HepG2 (cell line): ENCODE measurements around the gene WSCD1. TPM values are rescaled to one million over a fixed set of nuclear protein-coding genes. Genes with fewer than 3 reads are reported as not detected.

ENCODE experiments used
- ATAC-seq: fragments of 200-7000 bp; cut with Tn5 transposase; 3 replicates; pipeline ENCODE4 v1.9.1; 2020; ENCODE audit warnings: mild to moderate bottlenecking, moderate library complexity
- BruUV-seq: library from RNA; stranded (reverse); fragments of 400-500 nt; replicated peaks from 2 replicates; lab custom pipeline; 2021; lab: Mats Ljungman, UMichigan
- CTCF ChIA-PET: fragments of 300-600 bp; formaldehyde crosslinking; extraction: SDS; loops from one replicate; lab custom pipeline; 2021; ENCODE audit warnings: low total read pairs, inconsistent platforms, low intra/inter-chr PET ratio; lab: Yijun Ruan, JAX
- POLR2A ChIA-PET: fragments of 350-600 bp; sonication (Branson Sonifier 250); formaldehyde crosslinking; loops from one replicate; lab custom pipeline; 2020; ENCODE audit warnings: antibody characterized with exemption, inconsistent platforms; lab: Yijun Ruan, JAX
- DNase-seq: peaks from one replicate; pipeline ENCODE4 v3.0.0-alpha.2; 2015; ENCODE audit warnings: low spot score
- FAIRE-seq: peaks from 3 replicates; lab custom pipeline; 2011; peaks lifted over from hg19 to GRCh38; lab: Jason Lieb, UNC
- H2AFZ ChIP-seq: one replicate; pipeline ENCODE4 v1.6.1; 2011; ENCODE audit warnings: low read length, inconsistent platforms
- H3K27ac ChIP-seq: fragments of 300-600 bp; 3 replicates; pipeline ENCODE4 v1.8.0; 2011; ENCODE audit warnings: mixed run types, mild to moderate bottlenecking, mixed read lengths, low read length, inconsistent platforms; ENCODE audit not compliant: insufficient read depth; ENCODE audit errors: extremely low read length
- H3K27me3 ChIP-seq, 2 experiments: fragments of 200-600 bp in 1 of 2; 2 replicates in 1 of 2; 3 replicates in 1 of 2; pipeline versions ENCODE4 v1.6.0 to v1.8.0; 2011; ENCODE audit warnings: low read length in 2 of 2, mild to moderate bottlenecking in 2 of 2, moderate library complexity in 2 of 2, inconsistent platforms in 1 of 2; ENCODE audit not compliant: insufficient read depth in 2 of 2, control insufficient read depth in 1 of 2
- H3K36me3 ChIP-seq, 2 experiments: fragments of 200-600 bp in 1 of 2; replicated peaks in 1 of 2; 2 replicates in 1 of 2; 3 replicates in 1 of 2; pipeline versions ENCODE4 v1.5.1 to v1.8.0; 2011; ENCODE audit warnings: low read length in 2 of 2, inconsistent platforms in 1 of 2; ENCODE audit not compliant: insufficient read depth in 2 of 2, control insufficient read depth in 1 of 2
- H3K4me1 ChIP-seq: 2 replicates; pipeline ENCODE4 v1.5.1; 2012; ENCODE audit warnings: low read length, inconsistent platforms; ENCODE audit not compliant: insufficient read depth
- H3K4me2 ChIP-seq: 2 replicates; pipeline ENCODE4 v1.6.0; 2011; ENCODE audit warnings: low read depth, low read length, inconsistent platforms
- H3K4me3 ChIP-seq, 3 experiments: fragments of 200-600 bp in 1 of 3; sonication (generic), shearing (Covaris generic) in 1 of 3; replicated peaks in 1 of 3; 2 replicates each; pipeline ENCODE4 v1.5.1; 2011 to 2016; ENCODE audit warnings: low read length in 3 of 3, inconsistent platforms in 2 of 3, low read depth in 2 of 3, mild to moderate bottlenecking in 2 of 3, control low read depth in 1 of 3, mixed read lengths in 1 of 3; ENCODE audit not compliant: insufficient read depth in 1 of 3
- H3K79me2 ChIP-seq: one replicate; pipeline ENCODE4 v1.6.1; 2011; ENCODE audit warnings: low read length, inconsistent platforms; ENCODE audit not compliant: insufficient read depth
- H3K9ac ChIP-seq: 2 replicates; pipeline ENCODE4 v1.6.0; 2011; ENCODE audit warnings: mild to moderate bottlenecking, low read depth, low read length, inconsistent platforms; ENCODE audit not compliant: insufficient read depth
- H3K9me3 ChIP-seq: 2 replicates; pipeline ENCODE4 v1.5.1; 2012; ENCODE audit warnings: mild to moderate bottlenecking, low read length
- H4K20me1 ChIP-seq: 2 replicates; pipeline ENCODE4 v1.6.0; 2011; ENCODE audit warnings: inconsistent platforms, mild to moderate bottlenecking, low read length, moderate library complexity; ENCODE audit not compliant: insufficient read depth
- ARNTL ChIP-seq: sonication (generic); formaldehyde crosslinking; IDR thresholded peaks from 2 replicates; pipeline ENCODE4 v1.4.0; 2020; ENCODE audit warnings: mild to moderate bottlenecking, missing genetic modification reagents
- KIAA2018 ChIP-seq: sonication (generic); formaldehyde crosslinking; IDR thresholded peaks from 2 replicates; pipeline ENCODE4 v1.5.0; 2020; ENCODE audit warnings: mild to moderate bottlenecking, missing genetic modification reagents, borderline replicate concordance
- SRSF1 ChIP-seq: fragments of 200-400 bp; formaldehyde crosslinking; optimal IDR thresholded peaks from 2 replicates; pipeline ENCODE3; 2017; ENCODE audit warnings: mild to moderate bottlenecking, low read depth, low read length, moderate library complexity
- ZNF138 ChIP-seq: sonication (generic); formaldehyde crosslinking; IDR thresholded peaks from 2 replicates; pipeline ENCODE4 v1.5.0; 2020; ENCODE audit warnings: mild to moderate bottlenecking, low read depth, missing genetic modification reagents
- WGBS: methylation state at CpG from one replicate; pipeline ENCODE4 v1.1.6; 2017; ENCODE audit warnings: low lambda C conversion rate; 5-methylcytosine and 5-hydroxymethylcytosine counted together
- in situ Hi-C: cut with HindIII; loops from 2 replicates; pipeline ENCODE4 v1.10.0; 2017; ENCODE audit warnings: low pct_unique_long_range_greater_than_20kb; ENCODE audit not compliant: extremely low pct_ligation_motif_present
- intact Hi-C: fragments of 100-400 bp; cut with micrococcal nuclease; formaldehyde crosslinking; loops from one replicate; pipeline ENCODE4 v1.10.0; 2022; ENCODE audit not compliant: unreplicated experiment
- polyA plus RNA-seq, 8 experiments: library from polyadenylated mRNA; depleted of rRNA in 3 of 8; stranded (reverse) in 7 of 8; unstranded in 1 of 8; fragments of >200 nt; fragmentation: Illumina TruSeq in 4 of 8; extraction: Trizol in 4 of 8; gene quantifications; 2 replicates each; pipeline versions ENCODE4 v1.2.1 to v1.2.3, GENCODE V29; 2011 to 2016; ENCODE audit warnings: low read depth in 4 of 8, missing spikeins in 1 of 8, mixed read lengths in 1 of 8; ENCODE audit not compliant: insufficient read depth in 1 of 8
- total RNA-seq, 5 experiments: library from RNA; depleted of rRNA; stranded (reverse); fragments of >200 nt; fragmentation: Illumina TruSeq; extraction: Trizol; gene quantifications; 2 replicates each; pipeline ENCODE4 v1.2.3, GENCODE V29; 2016; ENCODE audit warnings: low read depth in 1 of 5
- TF ChIP-seq, protein P1 (sequence below): sonication (generic); formaldehyde crosslinking; IDR thresholded peaks from 2 replicates; pipeline ENCODE4 v1.4.0; 2020; ENCODE audit warnings: missing genetic modification reagents
- TF ChIP-seq, protein P2 (sequence below), 2 experiments: sonication (generic) in 1 of 2; formaldehyde crosslinking in 1 of 2; IDR thresholded peaks; 2 replicates each; pipeline versions ENCODE4 v1.4.0 to v1.6.1; 2016 to 2020; ENCODE audit warnings: borderline replicate concordance in 1 of 2, low read depth in 1 of 2, mild to moderate bottlenecking in 1 of 2, missing genetic modification reagents in 1 of 2

Gene WSCD1
- total and polyA plus RNA-seq, 2 of the 13 experiments (the other 11 are each of a cell fraction or from before 2014, with no cell fraction given): 0.24 to 2.7 TPM

DNA sequence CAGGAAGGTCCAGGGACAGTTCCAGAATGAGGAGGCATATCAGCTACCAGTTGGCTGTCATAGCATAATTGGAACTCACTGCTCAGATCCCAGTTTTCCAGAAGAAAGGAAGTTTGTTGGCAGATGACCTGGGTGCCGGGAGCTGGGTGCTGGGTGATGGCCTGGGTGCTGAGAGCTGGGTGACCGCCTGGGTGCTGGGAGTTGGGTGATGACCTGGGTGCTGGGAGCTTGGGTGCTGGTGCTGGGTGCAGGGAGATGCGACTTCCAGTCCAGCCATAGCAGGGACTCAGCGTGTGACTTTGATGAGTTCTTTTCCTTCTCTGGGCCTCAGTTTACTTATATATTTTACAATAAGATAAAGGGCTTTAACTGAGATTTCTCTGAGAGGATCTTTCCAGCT, 18.0 kb downstream of the WSCD1 start:
- no peaks in the 10 kb centered on the region for H3K79me2 ChIP-seq
- CTCF ChIA-PET: no interaction called here

More for the DNA sequence above, 18.0 kb downstream of the WSCD1 start:
- intact Hi-C loops (no loop called here), in situ Hi-C loops (no loop called here)
- BruUV-seq: no TSS peak
- FAIRE-seq (no peak), DNase-seq (no peak), ATAC-seq (no peak)
- Histone ChIP-seq H2AFZ (no peak overlapping the region), H3K4me1 (no peaks in the 10 kb centered on the region), H3K36me3 (no peaks in the 10 kb centered on the region), H3K27ac (no peak overlapping the region), H3K4me3 (no peak overlapping the region), H3K9ac (no peak overlapping the region), H3K9me3 (no peaks in the 10 kb centered on the region), H4K20me1 (no peaks in the 10 kb centered on the region), H3K27me3 (peaks cover 4 to 11% of the 10 kb centered on the region in 2 experiments; a peak in 2 of 5 replicates), H3K4me2 (no peak overlapping the region)
- POLR2A ChIA-PET: no interaction called here
- WGBS: 41% methylated on average over 4 of the region's 4 CpGs
- TF ChIP-seq, protein P1, sequence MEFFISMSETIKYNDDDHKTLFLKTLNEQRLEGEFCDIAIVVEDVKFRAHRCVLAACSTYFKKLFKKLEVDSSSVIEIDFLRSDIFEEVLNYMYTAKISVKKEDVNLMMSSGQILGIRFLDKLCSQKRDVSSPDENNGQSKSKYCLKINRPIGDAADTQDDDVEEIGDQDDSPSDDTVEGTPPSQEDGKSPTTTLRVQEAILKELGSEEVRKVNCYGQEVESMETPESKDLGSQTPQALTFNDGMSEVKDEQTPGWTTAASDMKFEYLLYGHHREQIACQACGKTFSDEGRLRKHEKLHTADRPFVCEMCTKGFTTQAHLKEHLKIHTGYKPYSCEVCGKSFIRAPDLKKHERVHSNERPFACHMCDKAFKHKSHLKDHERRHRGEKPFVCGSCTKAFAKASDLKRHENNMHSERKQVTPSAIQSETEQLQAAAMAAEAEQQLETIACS: no peak
- no peak for TF ChIP-seq SRSF1
- no peak for TF ChIP-seq ZNF138 (CRISPR knock-in tag)
- TF ChIP-seq KIAA2018 (CRISPR knock-in tag): no peak
- TF ChIP-seq, protein P2, sequence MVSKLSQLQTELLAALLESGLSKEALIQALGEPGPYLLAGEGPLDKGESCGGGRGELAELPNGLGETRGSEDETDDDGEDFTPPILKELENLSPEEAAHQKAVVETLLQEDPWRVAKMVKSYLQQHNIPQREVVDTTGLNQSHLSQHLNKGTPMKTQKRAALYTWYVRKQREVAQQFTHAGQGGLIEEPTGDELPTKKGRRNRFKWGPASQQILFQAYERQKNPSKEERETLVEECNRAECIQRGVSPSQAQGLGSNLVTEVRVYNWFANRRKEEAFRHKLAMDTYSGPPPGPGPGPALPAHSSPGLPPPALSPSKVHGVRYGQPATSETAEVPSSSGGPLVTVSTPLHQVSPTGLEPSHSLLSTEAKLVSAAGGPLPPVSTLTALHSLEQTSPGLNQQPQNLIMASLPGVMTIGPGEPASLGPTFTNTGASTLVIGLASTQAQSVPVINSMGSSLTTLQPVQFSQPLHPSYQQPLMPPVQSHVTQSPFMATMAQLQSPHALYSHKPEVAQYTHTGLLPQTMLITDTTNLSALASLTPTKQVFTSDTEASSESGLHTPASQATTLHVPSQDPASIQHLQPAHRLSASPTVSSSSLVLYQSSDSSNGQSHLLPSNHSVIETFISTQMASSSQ (IDR thresholded peaks at IDR 0.05; ENCODE audit: low read depth): no peak
- TF ChIP-seq, protein P2 (CRISPR knock-in tag; IDR thresholded peaks at IDR 0.05; ENCODE audit: borderline replicate concordance): no peak
- TF ChIP-seq ARNTL: no peak
